ENCODE results near the gene RPS6KA3. TPM values are rescaled to one million over a fixed set of nuclear protein-coding genes. Genes with fewer than 3 reads are reported as not detected.

Gene RPS6KA3
- total RNA-seq, 4 donors from 2014 or later = 48.9 to 59.0 (median 50.6) TPM

- no peaks in the 10 kb centered on the region for H3K4me1 ChIP-seq
- no peaks in the 10 kb centered on the region for H3K9me3 ChIP-seq
- no peak for DNase-seq
- no peak overlapping the region for H3K27ac ChIP-seq
- H3K36me3 ChIP-seq = peaks cover 0 to 2% of the 10 kb centered on the region in 2 donors
- no peak overlapping the region for H3K4me3 ChIP-seq
- TF ChIP-seq CTCF (IDR thresholded peaks at IDR 0.05) (no peak), POLR2A (IDR thresholded peaks at IDR 0.05) (no peak)
- intact Hi-C loops (cut with DNase I; ENCODE audit: low total_unique reads) = no loop called here
- H3K27me3 ChIP-seq = no peaks in the 10 kb centered on the region
These were observed 141.7 kb downstream of the RPS6KA3 start for GRCh38 chrX:20124964-20125363.

- Histone ChIP-seq H3K4me3 (no peak overlapping the region), H3K9me3 (no peaks in the 10 kb centered on the region), H3K27me3 (peaks cover 3 to 10% of the 10 kb centered on the region in 2 donors), H3K4me1 (no peaks in the 10 kb centered on the region), H3K36me3 (no peaks in the 10 kb centered on the region), H3K27ac (no peak overlapping the region)
- TF ChIP-seq CTCF (IDR thresholded peaks at IDR 0.05) = no peak
- TF ChIP-seq POLR2A (IDR thresholded peaks at IDR 0.05) = no peak
- intact Hi-C loops (cut with DNase I; ENCODE audit: low total_unique reads) = no loop called here
- DNase-seq = no peak
These were observed 148.5 kb downstream of the RPS6KA3 start for GRCh38 chrX:20118065-20118824.

GRCh38 chrX:20116577-20117240, 150.0 kb downstream of the RPS6KA3 start, which contains the start of gene MAP7D2:
Gene MAP7D2, minus strand, starts transcription at chrX:20116907. Its CDS starts 28 bp downstream, at chrX:20116879.
- peaks cover 3 to 10% of the 10 kb centered on the region in 2 donors for H3K27me3 ChIP-seq
- H3K4me3 ChIP-seq = peak within 1 kb of the TSS; percentile 3 to 29
- no peaks in the 10 kb centered on the region for H3K4me1 ChIP-seq
- no peak for TF ChIP-seq CTCF (IDR thresholded peaks at IDR 0.05)
- TF ChIP-seq POLR2A (IDR thresholded peaks at IDR 0.05) = no peak
- H3K9me3 ChIP-seq = no peaks in the 10 kb centered on the region
- intact Hi-C loops (cut with DNase I; ENCODE audit: low total_unique reads) = no loop called here
- DNase-seq = no peak
- H3K27ac ChIP-seq = no peak within 1 kb of the TSS
- H3K36me3 ChIP-seq = no peaks in the 10 kb centered on the region

GRCh38 chrX:20116087-20116576, 150.6 kb downstream of the RPS6KA3 start:
- Histone ChIP-seq H3K4me3 (peak overlapping the region; percentile 3 to 29), H3K36me3 (no peaks in the 10 kb centered on the region), H3K27ac (no peak overlapping the region), H3K27me3 (peaks cover 3 to 10% of the 10 kb centered on the region in 2 donors), H3K4me1 (no peaks in the 10 kb centered on the region), H3K9me3 (no peaks in the 10 kb centered on the region)
- intact Hi-C loops (cut with DNase I; ENCODE audit: low total_unique reads) = no loop called here
- TF ChIP-seq POLR2A (IDR thresholded peaks at IDR 0.05) = no peak
- no peak for DNase-seq

GRCh38 chrX:20112022-20112774, 154.5 kb downstream of the RPS6KA3 start:
- H3K36me3 ChIP-seq = no peaks in the 10 kb centered on the region
- no peak for DNase-seq
- no peaks in the 10 kb centered on the region for H3K4me1 ChIP-seq
- no peak overlapping the region for H3K27ac ChIP-seq
- no peaks in the 10 kb centered on the region for H3K9me3 ChIP-seq
- intact Hi-C loops (cut with DNase I; ENCODE audit: low total_unique reads) = no loop called here
- TF ChIP-seq CTCF (IDR thresholded peaks at IDR 0.05) = no peak
- TF ChIP-seq POLR2A (IDR thresholded peaks at IDR 0.05) = no peak
- H3K27me3 ChIP-seq = peaks cover 3 to 10% of the 10 kb centered on the region in 2 donors
- no peak overlapping the region for H3K4me3 ChIP-seq

Data from uterus (tissue), 4 donors.